Activated CD4-positive, alpha-beta T cell treated with anti-CD3 and anti-CD28 coated beads for 24 hours (primary cell): ENCODE data around the gene CYS1.
"Not testable (repeated sequence)": the region's sequence is repeated elsewhere in the genome, so short reads cannot be mapped to it uniquely, and the experiment has no call there.

Experiments
- DNase-seq, 2 donors: peaks; one replicate each; pipeline ENCODE4 v3.0.0-alpha.2; 2020; ENCODE audit warnings: low read depth in 2 of 2

Gene CYS1

GRCh38 chr2:10094271-10094814 lies 14.1 kb upstream of the CYS1 start:
- no peak for DNase-seq

GRCh38 chr2:10091889-10092244 lies 11.7 kb upstream of the CYS1 start:
- not testable (repeated sequence) for DNase-seq

GRCh38 chr2:10091182-10091888 lies 11.1 kb upstream of the CYS1 start:
- DNase-seq: no peak

GRCh38 chr2:10089565-10090190 lies 9.5 kb upstream of the CYS1 start:
- DNase-seq: no peak

GRCh38 chr2:10087360-10087759 lies 7.1 kb upstream of the CYS1 start:
- DNase-seq: no peak

- DNase-seq: no peak
Measured at GRCh38 chr2:10086950-10087349, 6.7 kb upstream of the CYS1 start.

- no peak for DNase-seq
Measured at GRCh38 chr2:10085668-10086059, 5.5 kb upstream of the CYS1 start.

- no peak for DNase-seq
Measured at GRCh38 chr2:10085043-10085667, 4.9 kb upstream of the CYS1 start.

- DNase-seq: no peak
Measured at GRCh38 chr2:10084223-10084865, 4.1 kb upstream of the CYS1 start.

- no peak for DNase-seq
Measured at GRCh38 chr2:10083692-10084211, 3.5 kb upstream of the CYS1 start.

- DNase-seq: no peak
Measured at GRCh38 chr2:10083046-10083445, 2.8 kb upstream of the CYS1 start.

GRCh38 chr2:10080536-10081304 lies 509 bp upstream of the CYS1 start:
- DNase-seq: no peak

GRCh38 chr2:10079266-10079869 lies 843 bp downstream of the CYS1 start:
- no peak for DNase-seq

- no peak for DNase-seq
Measured at GRCh38 chr2:10078704-10079265, 1.4 kb downstream of the CYS1 start.

GRCh38 chr2:10078001-10078400 lies 2.2 kb downstream of the CYS1 start:
- no peak for DNase-seq

GRCh38 chr2:10076988-10077527 lies 3.2 kb downstream of the CYS1 start:
- DNase-seq: no peak

- DNase-seq: no peak
Measured at GRCh38 chr2:10076511-10076910, 3.7 kb downstream of the CYS1 start.

- DNase-seq: no peak
Measured at GRCh38 chr2:10075571-10076209, 4.5 kb downstream of the CYS1 start.

- no peak for DNase-seq
Measured at GRCh38 chr2:10075101-10075500, 5.1 kb downstream of the CYS1 start.

GRCh38 chr2:10073706-10074105 lies 6.5 kb downstream of the CYS1 start:
- no peak for DNase-seq
